Naive thymus-derived CD4-positive, alpha-beta T cell (primary cell): ENCODE measurements around the gene GATD1. TPM values are rescaled to one million over a fixed set of nuclear protein-coding genes. Genes with fewer than 3 reads are reported as not detected.

Source experiments
- ATAC-seq: fragments of 150-1000 bp; cut with Tn5 transposase; 2 replicates; pipeline ENCODE4 v1.10.0; 2021; ENCODE audit warnings: mild to moderate bottlenecking, moderate library complexity
- CTCF ChIA-PET: fragments of 350-600 bp; sonication (Branson Sonifier 250); formaldehyde crosslinking; loops from one replicate; lab custom pipeline; 2021; ENCODE audit warnings: antibody characterized with exemption; lab: Charles Lee
- POLR2A ChIA-PET: fragments of 350-600 bp; sonication (Branson Sonifier 250); formaldehyde crosslinking; loops from one replicate; lab custom pipeline; 2021; ENCODE audit warnings: antibody characterized with exemption, inconsistent platforms; lab: Charles Lee
- DNase-seq, 9 donors: peaks; one replicate each; pipeline versions ENCODE4 v3.0.0 to v3.0.0-alpha.2; 2020 to 2022; ENCODE audit warnings: mixed read lengths in 1 of 9
- H3K27ac ChIP-seq: one replicate; pipeline ENCODE4 v1.7.0; 2013; ENCODE audit warnings: mild to moderate bottlenecking, low read depth, low read length, moderate library complexity
- H3K27me3 ChIP-seq, 2 donors: one replicate each; pipeline ENCODE4 v1.7.0; 2013; ENCODE audit warnings: low read length in 2 of 2, mild to moderate bottlenecking in 2 of 2, moderate library complexity in 2 of 2; ENCODE audit not compliant: control insufficient read depth in 2 of 2, insufficient read depth in 2 of 2
- H3K36me3 ChIP-seq, 3 experiments: 1 replicate in 2 of 3; 2 replicates in 1 of 3; pipeline ENCODE4 v1.7.0; 2013; ENCODE audit warnings: low read length in 3 of 3, mild to moderate bottlenecking in 3 of 3, moderate library complexity in 1 of 3; ENCODE audit not compliant: insufficient read depth in 3 of 3, control insufficient read depth in 2 of 3
- H3K4me1 ChIP-seq, 2 donors: one replicate each; pipeline ENCODE4 v1.7.0; 2013; ENCODE audit warnings: low read length in 2 of 2, mild to moderate bottlenecking in 2 of 2, moderate library complexity in 1 of 2; ENCODE audit not compliant: control insufficient read depth in 2 of 2, insufficient read depth in 2 of 2
- H3K4me3 ChIP-seq: 2 replicates; pipeline ENCODE4 v1.7.0; 2013; ENCODE audit warnings: mild to moderate bottlenecking, low read length
- H3K9me3 ChIP-seq, 3 experiments: 1 replicate in 2 of 3; 2 replicates in 1 of 3; pipeline ENCODE4 v1.7.0; 2013; ENCODE audit warnings: low read length in 3 of 3; ENCODE audit not compliant: control insufficient read depth in 2 of 3
- H3K27ac Mint-ChIP-seq, 9 donors: one replicate each; pipeline ENCODE4 v1.8.0; 2020 to 2022; ENCODE audit warnings: mixed read lengths in 9 of 9, mild to moderate bottlenecking in 8 of 9, moderate library complexity in 5 of 9, inconsistent platforms in 2 of 9
- H3K27me3 Mint-ChIP-seq, 5 donors: one replicate each; pipeline ENCODE4 v1.8.0; 2021 to 2022; ENCODE audit warnings: mixed read lengths in 5 of 5, mild to moderate bottlenecking in 1 of 5
- H3K36me3 Mint-ChIP-seq, 5 donors: one replicate each; pipeline ENCODE4 v1.8.0; 2020 to 2022; ENCODE audit warnings: mixed read lengths in 5 of 5, mild to moderate bottlenecking in 3 of 5, inconsistent platforms in 1 of 5
- H3K4me1 Mint-ChIP-seq, 7 donors: one replicate each; pipeline ENCODE4 v1.8.0; 2020 to 2022; ENCODE audit warnings: mixed read lengths in 7 of 7, mild to moderate bottlenecking in 3 of 7, inconsistent platforms in 1 of 7
- H3K4me3 Mint-ChIP-seq, 10 donors: one replicate each; pipeline ENCODE4 v1.8.0; 2020 to 2022; ENCODE audit warnings: mild to moderate bottlenecking in 10 of 10, mixed read lengths in 10 of 10, moderate library complexity in 6 of 10, inconsistent platforms in 2 of 10
- H3K9me3 Mint-ChIP-seq, 11 donors: one replicate each; pipeline ENCODE4 v1.8.0; 2020 to 2022; ENCODE audit warnings: mixed read lengths in 11 of 11, mild to moderate bottlenecking in 4 of 11, inconsistent platforms in 1 of 11, moderate library complexity in 1 of 11
- intact Hi-C, 2 donors: fragments of 100-400 bp; cut with micrococcal nuclease; formaldehyde crosslinking; loops; one replicate each; pipeline ENCODE4 v1.15.1; 2023
- polyA plus RNA-seq, 2 donors: library from polyadenylated mRNA; unstranded; fragments of 300-500 nt; fragmentation: Illumina TruSeq; gene quantifications; one replicate each; pipeline ENCODE4 v1.2.3, GENCODE V29; 2021
- total RNA-seq, 6 experiments: library from RNA in 5 of 6; stranded (reverse) in 5 of 6; gene quantifications; 1 replicate in 5 of 6; 2 replicates in 1 of 6; pipeline ENCODE4 v1.2.3 and lab custom pipeline; 2021 to 2026

The GATD1 gene
- total and polyA plus RNA-seq, 7 experiments from 2014 or later = 8.1 to 59.2 (median 44.6) TPM

DNA sequence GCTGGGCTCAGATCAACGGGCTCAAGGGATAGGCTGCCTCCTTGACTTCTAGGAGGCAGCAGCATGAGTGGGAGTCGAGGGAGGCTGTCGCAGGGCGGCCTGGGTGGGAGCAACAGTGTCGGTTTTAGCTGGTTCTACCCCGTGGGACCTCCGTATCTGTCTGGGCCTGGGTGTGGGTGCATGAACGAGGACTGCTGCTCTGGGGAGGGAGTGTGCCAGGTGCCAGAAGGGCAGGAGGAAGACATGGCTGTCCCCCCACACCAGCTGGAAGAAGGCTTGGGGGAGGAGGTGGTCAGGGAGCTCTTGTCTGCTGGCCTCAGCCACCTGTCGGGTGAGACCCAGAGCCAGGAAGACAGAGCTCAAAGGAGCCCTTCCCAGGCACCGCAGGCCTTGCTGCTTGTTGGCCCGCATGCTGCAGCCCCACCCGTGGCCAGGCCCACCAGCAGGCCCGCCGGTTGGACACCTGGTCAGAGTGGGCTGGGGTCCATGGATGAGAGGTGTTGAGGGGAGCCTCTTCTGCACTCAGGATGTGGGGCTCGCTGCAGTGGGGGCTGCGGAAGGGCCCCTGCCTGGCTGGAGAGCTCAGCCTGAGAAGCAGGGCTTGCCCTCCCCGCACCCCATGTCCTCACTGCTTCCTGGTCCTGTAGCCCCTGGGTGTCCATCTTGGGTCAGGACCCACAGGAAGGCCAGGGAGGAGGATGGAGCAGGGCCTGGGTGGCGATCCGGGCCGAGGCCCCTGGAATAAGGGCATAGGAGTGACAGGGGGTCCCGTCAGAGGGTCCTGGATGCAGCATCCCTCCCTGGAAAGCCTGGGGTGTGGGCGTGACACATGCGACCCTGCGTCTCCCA lies 9.2 kb upstream of the GATD1 start:
- H3K27ac Mint-ChIP-seq = no peak overlapping the region
- no peak overlapping the region for H3K4me3 Mint-ChIP-seq
- CTCF ChIA-PET = no interaction called here

GRCh38 chr11:783581-784015 lies 6.3 kb upstream of the GATD1 start:
- no peaks in the 10 kb centered on the region for H3K9me3 ChIP-seq
- ATAC-seq (peak; percentile 76), DNase-seq (peak in 1 of 9 donors; percentile 33)
- Mint-ChIP-seq H3K4me3 (no peak overlapping the region), H3K9me3 (no peaks in the 10 kb centered on the region), H3K36me3 (no peaks in the 10 kb centered on the region), H3K27me3 (no peaks in the 10 kb centered on the region), H3K4me1 (peaks cover 4 to 21% (median 13%) of the 10 kb centered on the region in 7 donors), H3K27ac (no peak overlapping the region)
- no peak overlapping the region for H3K4me3 ChIP-seq
- intact Hi-C loops = no loop called here
- no peaks in the 10 kb centered on the region for H3K27me3 ChIP-seq
- ChIA-PET CTCF (no interaction called here), POLR2A (no interaction called here)
- no peaks in the 10 kb centered on the region for H3K4me1 ChIP-seq
- H3K36me3 ChIP-seq = peaks cover 0 to 4% (median 0%) of the 10 kb centered on the region in 3 experiments
- H3K27ac ChIP-seq = no peak overlapping the region

More for the DNA sequence above, 9.2 kb upstream of the GATD1 start:
- Mint-ChIP-seq H3K4me1 (peaks cover 0 to 14% (median 2%) of the 10 kb centered on the region in 7 donors), H3K9me3 (no peaks in the 10 kb centered on the region), H3K27me3 (no peaks in the 10 kb centered on the region), H3K36me3 (peaks cover 0 to 5% (median 0%) of the 10 kb centered on the region in 5 donors)
- Histone ChIP-seq H3K4me1 (no peaks in the 10 kb centered on the region), H3K27me3 (no peaks in the 10 kb centered on the region), H3K9me3 (no peaks in the 10 kb centered on the region), H3K27ac (no peak overlapping the region), H3K36me3 (peaks cover 0 to 9% (median 0%) of the 10 kb centered on the region in 3 experiments), H3K4me3 (no peak overlapping the region)
- intact Hi-C loops = no loop called here
- peak in 1 of 9 donors; percentile 8 for DNase-seq
- POLR2A ChIA-PET = interaction anchor here (1.8 kb wide), 1 partner anchor 10 kb away, joined by 7 read pairs; no protein-coding TSS in a partner anchor
- ATAC-seq = no peak

- H3K9me3 ChIP-seq = no peaks in the 10 kb centered on the region
- peaks cover 0 to 4% (median 0%) of the 10 kb centered on the region in 3 experiments for H3K36me3 ChIP-seq
- Mint-ChIP-seq H3K36me3 (no peaks in the 10 kb centered on the region), H3K27ac (no peak overlapping the region), H3K9me3 (no peaks in the 10 kb centered on the region), H3K4me3 (no peak overlapping the region), H3K4me1 (peaks cover 4 to 18% (median 11%) of the 10 kb centered on the region in 7 donors), H3K27me3 (no peaks in the 10 kb centered on the region)
- ChIA-PET CTCF (no interaction called here), POLR2A (interaction anchor here (0.9 kb wide), 1 partner anchor 13 kb away, joined by 3 read pairs; no protein-coding TSS in a partner anchor)
- no peaks in the 10 kb centered on the region for H3K27me3 ChIP-seq
- no peak overlapping the region for H3K27ac ChIP-seq
- DNase-seq (no peak), ATAC-seq (no peak)
- no peak overlapping the region for H3K4me3 ChIP-seq
- intact Hi-C loops = no loop called here
- peaks cover 4 to 5% of the 10 kb centered on the region in 2 donors for H3K4me1 ChIP-seq
These were observed 5.2 kb upstream of the GATD1 start for GRCh38 chr11:782264-783174.

DNA sequence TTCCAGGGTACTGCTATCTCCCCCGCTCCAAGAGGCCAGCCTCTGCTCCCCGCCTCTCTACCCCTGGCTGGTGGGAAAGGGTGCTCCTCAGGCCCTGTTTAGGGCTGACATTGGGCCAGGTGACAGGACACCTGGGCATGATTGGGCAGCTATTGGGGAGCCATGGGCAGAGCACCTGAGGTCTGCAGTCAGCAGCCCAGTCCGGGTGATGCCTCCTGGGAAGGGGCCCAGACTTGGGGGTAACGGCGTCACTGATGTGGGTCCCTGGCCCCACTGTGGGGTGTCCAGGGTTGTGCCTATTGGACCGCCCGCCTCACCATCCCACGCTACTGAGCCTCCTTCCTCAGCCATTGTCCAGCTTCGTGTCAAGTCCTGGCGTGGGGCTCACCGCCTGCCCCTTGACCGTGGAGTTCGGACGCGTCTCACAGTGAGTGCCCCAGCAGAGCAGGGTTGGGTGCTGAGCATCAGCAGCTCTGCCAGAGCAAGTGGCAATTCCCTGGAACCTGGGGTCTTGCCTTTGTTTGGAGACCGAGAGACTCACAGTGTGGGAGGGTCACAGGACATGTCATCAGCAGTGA lies 2.8 kb upstream of the GATD1 start:
- POLR2A ChIA-PET = interaction anchor here (1.4 to 3.0 kb wide), 2 partner anchors 11 to 16 kb away, joined by 3 to 18 read pairs; no protein-coding TSS in a partner anchor
- no peak for ATAC-seq
- no peaks in the 10 kb centered on the region for H3K27me3 ChIP-seq
- H3K27me3 Mint-ChIP-seq = no peaks in the 10 kb centered on the region
- H3K4me3 ChIP-seq = no peak overlapping the region
- no peak overlapping the region for H3K27ac ChIP-seq
- peaks cover 0 to 4% (median 0%) of the 10 kb centered on the region in 3 experiments for H3K36me3 ChIP-seq
- H3K4me1 ChIP-seq = peaks cover 12 to 14% of the 10 kb centered on the region in 2 donors
- CTCF ChIA-PET = no interaction called here
- no peaks in the 10 kb centered on the region for H3K36me3 Mint-ChIP-seq
- intact Hi-C loops = no loop called here
- peak overlapping the region in 1 of 9 donors; percentile 20 for H3K27ac Mint-ChIP-seq
- peaks cover 11 to 28% (median 22%) of the 10 kb centered on the region in 7 donors for H3K4me1 Mint-ChIP-seq
- no peak for DNase-seq
- no peaks in the 10 kb centered on the region for H3K9me3 ChIP-seq
- H3K4me3 Mint-ChIP-seq = peak overlapping the region in 5 of 10 donors; percentile 23 to 73 (median 51)
- H3K9me3 Mint-ChIP-seq = no peaks in the 10 kb centered on the region

GRCh38 chr11:778976-779954 lies 2.0 kb upstream of the GATD1 start:
- Histone ChIP-seq H3K36me3 (peaks cover 0 to 4% (median 0%) of the 10 kb centered on the region in 3 experiments), H3K4me1 (peaks cover 12 to 14% of the 10 kb centered on the region in 2 donors), H3K27me3 (no peaks in the 10 kb centered on the region), H3K4me3 (no peak overlapping the region), H3K9me3 (no peaks in the 10 kb centered on the region), H3K27ac (no peak overlapping the region)
- no peaks in the 10 kb centered on the region for H3K36me3 Mint-ChIP-seq
- H3K9me3 Mint-ChIP-seq = no peaks in the 10 kb centered on the region
- intact Hi-C loops = no loop called here
- no peaks in the 10 kb centered on the region for H3K27me3 Mint-ChIP-seq
- peak overlapping the region in 3 of 9 donors; percentile 33 to 37 (median 33) for H3K27ac Mint-ChIP-seq
- peak overlapping the region; percentile 9 to 91 (median 50) for H3K4me3 Mint-ChIP-seq
- ATAC-seq = no peak
- ChIA-PET CTCF (interaction anchor here (0.6 kb wide), 1 partner anchor 39 kb away, joined by 4 read pairs; no protein-coding TSS in a partner anchor), POLR2A (interaction anchor here (0.7 to 3.0 kb wide), 4 partner anchors 11 to 141 kb away, joined by 3 to 18 read pairs (median 4); partner anchors contain the start of gene CEND1)
- DNase-seq = no peak
- H3K4me1 Mint-ChIP-seq = peaks cover 11 to 32% (median 22%) of the 10 kb centered on the region in 7 donors
